Endodermal cell (in vitro differentiated cells): ENCODE results near the gene CNMD. TPM values are rescaled to one million over a fixed set of nuclear protein-coding genes. Genes with fewer than 3 reads are reported as not detected.

Source experiments
- DNase-seq: peaks from one replicate; pipeline ENCODE4 v3.0.0-alpha.2; 2017
- H3K27ac ChIP-seq: 2 replicates; pipeline ENCODE4 v1.5.1; 2013; ENCODE audit warnings: mild to moderate bottlenecking, low read depth, low read length, moderate library complexity
- H3K27me3 ChIP-seq: 2 replicates; pipeline ENCODE4 v1.6.1; 2013; ENCODE audit warnings: mild to moderate bottlenecking, low read length, moderate library complexity; ENCODE audit not compliant: insufficient read depth, control insufficient read depth, poor library complexity, severe bottlenecking
- H3K36me3 ChIP-seq: 2 replicates; pipeline ENCODE4 v1.7.0; 2013; ENCODE audit warnings: mild to moderate bottlenecking, low read length, moderate library complexity; ENCODE audit not compliant: control insufficient read depth, insufficient read depth
- H3K4me1 ChIP-seq: one replicate; pipeline ENCODE4 v1.7.0; 2013; ENCODE audit warnings: low read length; ENCODE audit not compliant: control insufficient read depth, insufficient read depth
- H3K4me3 ChIP-seq: 2 replicates; pipeline ENCODE4 v1.5.1; 2013; ENCODE audit warnings: mild to moderate bottlenecking, low read length, moderate library complexity
- H3K9ac ChIP-seq: 2 replicates; pipeline ENCODE4 v1.6.1; 2013; ENCODE audit warnings: mild to moderate bottlenecking, low read length, moderate library complexity; ENCODE audit not compliant: poor library complexity, severe bottlenecking; ENCODE audit errors: extremely low read depth
- H3K9me3 ChIP-seq: 2 replicates; pipeline ENCODE4 v1.6.1; 2013; ENCODE audit warnings: mild to moderate bottlenecking, low read length, moderate library complexity; ENCODE audit not compliant: control insufficient read depth
- H3K27ac Mint-ChIP-seq: 2 replicates; pipeline ENCODE4 v1.8.0; 2020; ENCODE audit warnings: mixed read lengths
- H3K27me3 Mint-ChIP-seq: 2 replicates; pipeline ENCODE4 v1.8.0; 2021; ENCODE audit warnings: mild to moderate bottlenecking, mixed read lengths; ENCODE audit not compliant: insufficient read depth
- H3K36me3 Mint-ChIP-seq: 2 replicates; pipeline ENCODE4 v1.8.0; 2020; ENCODE audit warnings: low read depth, mixed read lengths
- H3K4me1 Mint-ChIP-seq: 2 replicates; pipeline ENCODE4 v1.8.0; 2020; ENCODE audit warnings: mixed read lengths
- H3K4me3 Mint-ChIP-seq: 2 replicates; pipeline ENCODE4 v1.8.0; 2020; ENCODE audit warnings: mild to moderate bottlenecking, moderate library complexity, mixed read lengths
- H3K9me3 Mint-ChIP-seq: 2 replicates; pipeline ENCODE4 v1.8.0; 2020; ENCODE audit warnings: mild to moderate bottlenecking, mixed read lengths
- WGBS, 2 experiments: methylation state at CpG; one replicate each; pipeline versions ENCODE4 v1.1.5 to v1.1.7; 2013; ENCODE audit warnings: missing lambda C conversion rate in 2 of 2, mixed read lengths in 1 of 2; ENCODE audit not compliant: insufficient coverage in 1 of 2, insufficient read length in 1 of 2; 5-methylcytosine and 5-hydroxymethylcytosine counted together
- long read RNA-seq, 4 experiments: library from polyadenylated mRNA in 2 of 4; library from RNA in 1 of 4; library from capped mRNA in 1 of 4; stranded (forward) in 3 of 4; unstranded in 1 of 4; transcript quantifications; one replicate each; pipeline ENCODE4 v2.0.0, GENCODE V29; 2020 to 2021; ENCODE audit warnings: inconsistent platforms in 1 of 4
- polyA plus RNA-seq, 2 experiments: library from polyadenylated mRNA; stranded (reverse); fragments of 50-300 nt; gene quantifications; one replicate each; pipeline ENCODE4 v1.2.3, GENCODE V29; 2013
- total RNA-seq, 2 donors: library from RNA; stranded (reverse); fragmentation: NEBNext Ultra II Directional in 1 of 2; extraction: Animal tissue kit (Norgen Biotek cat#: 25700) in 1 of 2; gene quantifications; 2 replicates in 1 of 2; 3 replicates in 1 of 2; pipeline ENCODE4 v1.2.1, GENCODE V29; 2021
- TF ChIP-seq, protein P1 (sequence below): fragments of 200-600 bp; sonication (generic); conservative IDR thresholded peaks from 2 replicates; pipeline ENCODE4 v1.5.0; 2021; ENCODE audit warnings: antibody characterized with exemption, mild to moderate bottlenecking

Gene CNMD
- total RNA-seq: 1 to 10 TPM; 1.2 to 3.3 TPM
- 6.7 TPM for polyA plus RNA-seq (2013, experiment 1 of 2)
- polyA plus RNA-seq (2013, experiment 2 of 2): 4.9 TPM
- long read RNA-seq, experiment 1, partial matches to known transcripts: 0 of 1 reads
- long read RNA-seq, experiment 1, other reads (novel, unspliced or antisense): 0 of 1 reads
- long read RNA-seq, experiment 2, partial matches to known transcripts: 0 of 1 reads
- long read RNA-seq, experiment 2, other reads (novel, unspliced or antisense): 0 of 1 reads
- long read RNA-seq, experiment 3, transcript CNMD-201 (7 exons, 1,410 nt): major isoform, 15 of 28 reads
- long read RNA-seq, experiment 3, partial matches to known transcripts: 4 of 28 reads
- long read RNA-seq, experiment 3, other reads (novel, unspliced or antisense): 6 of 28 reads
- long read RNA-seq, experiment 4, partial matches to known transcripts: 0 of 1 reads
- long read RNA-seq, experiment 4, other reads (novel, unspliced or antisense): 0 of 1 reads

DNA sequence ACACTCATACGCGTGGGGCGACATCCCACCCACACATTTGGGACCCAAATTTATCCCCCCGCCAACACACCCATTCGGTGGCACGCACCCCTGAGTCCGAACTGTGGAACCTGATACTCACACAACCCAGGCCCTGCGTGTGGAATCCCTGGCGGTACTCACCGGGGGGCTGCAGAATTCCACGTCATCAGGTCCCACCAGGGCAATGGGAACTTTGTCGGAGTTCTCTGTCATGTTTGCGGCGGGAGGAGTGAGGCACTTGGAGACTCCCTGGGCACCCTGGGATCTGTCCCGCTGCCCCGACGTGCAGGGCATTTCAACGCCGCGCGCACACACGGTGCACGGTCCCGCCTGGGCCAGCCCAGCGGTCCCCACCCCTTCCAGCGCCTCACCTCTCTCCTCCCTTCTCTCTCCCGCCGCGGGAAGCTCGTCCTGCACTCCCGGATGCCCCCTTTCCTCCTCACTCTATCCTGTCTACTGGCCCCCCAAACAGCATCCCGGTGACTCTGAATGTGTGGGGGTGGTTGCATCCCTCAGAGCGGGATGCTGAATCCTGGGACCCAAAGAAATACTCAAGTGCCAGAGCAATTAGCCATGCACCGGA lies at the start of gene CNMD:
CNMD (minus strand) TSS at position 353 of the 604 bp plus-strand sequence; CDS start at position 234, 119 bp downstream.
- Histone ChIP-seq H3K27me3 (peaks cover 48% of the 10 kb centered on the region), H3K9ac (no peak within 1 kb of the TSS), H3K4me1 (no peaks in the 10 kb centered on the region), H3K27ac (no peak within 1 kb of the TSS), H3K36me3 (no peaks in the 10 kb centered on the region), H3K4me3 (peak within 1 kb of the TSS; percentile 67), H3K9me3 (no peaks in the 10 kb centered on the region)
- 11 to 15% methylated on average over 10 to 34 of the region's 34 CpGs for WGBS, 2 experiments
- peak within 1 kb of the TSS; percentile 59 for H3K4me3 Mint-ChIP-seq
- H3K9me3 Mint-ChIP-seq: peaks cover 5% of the 10 kb centered on the region
- H3K27ac Mint-ChIP-seq: no peak within 1 kb of the TSS
- H3K36me3 Mint-ChIP-seq: no peaks in the 10 kb centered on the region
- H3K27me3 Mint-ChIP-seq: peaks cover 40% of the 10 kb centered on the region
- peak; percentile 76 for DNase-seq
- TF ChIP-seq, protein P1, sequence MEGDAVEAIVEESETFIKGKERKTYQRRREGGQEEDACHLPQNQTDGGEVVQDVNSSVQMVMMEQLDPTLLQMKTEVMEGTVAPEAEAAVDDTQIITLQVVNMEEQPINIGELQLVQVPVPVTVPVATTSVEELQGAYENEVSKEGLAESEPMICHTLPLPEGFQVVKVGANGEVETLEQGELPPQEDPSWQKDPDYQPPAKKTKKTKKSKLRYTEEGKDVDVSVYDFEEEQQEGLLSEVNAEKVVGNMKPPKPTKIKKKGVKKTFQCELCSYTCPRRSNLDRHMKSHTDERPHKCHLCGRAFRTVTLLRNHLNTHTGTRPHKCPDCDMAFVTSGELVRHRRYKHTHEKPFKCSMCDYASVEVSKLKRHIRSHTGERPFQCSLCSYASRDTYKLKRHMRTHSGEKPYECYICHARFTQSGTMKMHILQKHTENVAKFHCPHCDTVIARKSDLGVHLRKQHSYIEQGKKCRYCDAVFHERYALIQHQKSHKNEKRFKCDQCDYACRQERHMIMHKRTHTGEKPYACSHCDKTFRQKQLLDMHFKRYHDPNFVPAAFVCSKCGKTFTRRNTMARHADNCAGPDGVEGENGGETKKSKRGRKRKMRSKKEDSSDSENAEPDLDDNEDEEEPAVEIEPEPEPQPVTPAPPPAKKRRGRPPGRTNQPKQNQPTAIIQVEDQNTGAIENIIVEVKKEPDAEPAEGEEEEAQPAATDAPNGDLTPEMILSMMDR: no peak
- H3K4me1 Mint-ChIP-seq: peaks cover 13% of the 10 kb centered on the region

GRCh38 chr13:52788011-52788410 lies 48.4 kb upstream of the CNMD start:
- whole genome bisulfite sequencing, 2 experiments: 50 to 68% methylated on average over 1 to 4 of the region's 4 CpGs

GRCh38 chr13:52787235-52787634 lies 47.6 kb upstream of the CNMD start:
- peaks cover 9% of the 10 kb centered on the region for H3K27me3 Mint-ChIP-seq
- H3K4me3 Mint-ChIP-seq: no peak overlapping the region
- WGBS, 2 experiments: 97 to 100% methylated on average over 1 to 2 of the region's 2 CpGs
- Histone ChIP-seq H3K4me1 (peaks cover 4% of the 10 kb centered on the region), H3K27me3 (peaks cover 23% of the 10 kb centered on the region), H3K27ac (no peak overlapping the region), H3K36me3 (no peaks in the 10 kb centered on the region), H3K9me3 (no peaks in the 10 kb centered on the region), H3K9ac (no peak overlapping the region), H3K4me3 (no peak overlapping the region)
- H3K36me3 Mint-ChIP-seq: no peaks in the 10 kb centered on the region
- H3K9me3 Mint-ChIP-seq: no peaks in the 10 kb centered on the region
- H3K4me1 Mint-ChIP-seq: no peaks in the 10 kb centered on the region
- TF ChIP-seq, protein P1: no peak
- H3K27ac Mint-ChIP-seq: no peak overlapping the region
- no peak for DNase-seq

More at GRCh38 chr13:52788011-52788410, 48.4 kb upstream of the CNMD start:
- no peaks in the 10 kb centered on the region for H3K9me3 ChIP-seq
- peaks cover 4% of the 10 kb centered on the region for H3K4me1 ChIP-seq
- H3K4me3 ChIP-seq: no peak overlapping the region
- Mint-ChIP-seq H3K9me3 (no peaks in the 10 kb centered on the region), H3K27ac (no peak overlapping the region), H3K4me3 (no peak overlapping the region), H3K36me3 (no peaks in the 10 kb centered on the region), H3K4me1 (no peaks in the 10 kb centered on the region), H3K27me3 (peaks cover 9% of the 10 kb centered on the region)
- H3K9ac ChIP-seq: no peak overlapping the region
- H3K27me3 ChIP-seq: peaks cover 23% of the 10 kb centered on the region
- H3K27ac ChIP-seq: no peak overlapping the region
- no peaks in the 10 kb centered on the region for H3K36me3 ChIP-seq
- DNase-seq: no peak
- TF ChIP-seq, protein P1: no peak
